ENCODE data around the gene DTYMK. TPM values are rescaled to one million over a fixed set of nuclear protein-coding genes. Genes with fewer than 3 reads are reported as not detected.

DTYMK gene
- total RNA-seq, 1 experiment from 2014 or later, result 156 TPM

Other genes with a start within 250 kb of the DTYMK start
- gene STK25, start 178.2 kb downstream of the DTYMK start, total RNA-seq (2014; rRNA removed; shearing (Covaris generic)), result 201 and 202 TPM in 2 replicates
- gene BOK, start 128.1 kb downstream of the DTYMK start, total RNA-seq (2014; rRNA removed; shearing (Covaris generic)), result 0.07 and 0.60 TPM in 2 replicates
- 80.6 and 85.7 TPM in 2 replicates for gene THAP4, start 49.7 kb downstream of the DTYMK start, total RNA-seq (2014; rRNA removed; shearing (Covaris generic))
- gene ATG4B, start 49.1 kb downstream of the DTYMK start, total RNA-seq (2014; rRNA removed; shearing (Covaris generic)), result 111 and 132 TPM in 2 replicates
- gene ING5, start 15.2 kb upstream of the DTYMK start, total RNA-seq (2014; rRNA removed; shearing (Covaris generic)), result 12.8 and 14.5 TPM in 2 replicates
- 12.6 and 14.6 TPM in 2 replicates for gene D2HGDH, start 47.8 kb upstream of the DTYMK start, total RNA-seq (2014; rRNA removed; shearing (Covaris generic))
- gene GAL3ST2, start 90.0 kb upstream of the DTYMK start, total RNA-seq (2014; rRNA removed; shearing (Covaris generic)), result not detected in 2 replicates
- 0.22 TPM in 1 of 2 replicates, not detected in the other for gene NEU4, start 122.4 kb upstream of the DTYMK start, total RNA-seq (2014; rRNA removed; shearing (Covaris generic))
- gene PDCD1, start 172.1 kb upstream of the DTYMK start, total RNA-seq (2014; rRNA removed; shearing (Covaris generic)), result 0.10 TPM in 1 of 2 replicates, not detected in the other
- not detected in 2 replicates for gene RTP5, start 182.9 kb upstream of the DTYMK start, total RNA-seq (2014; rRNA removed; shearing (Covaris generic))

Data from A172 (cell line).